Endothelial cell of umbilical vein (primary cell): ENCODE data around the gene PLXND1. TPM values are rescaled to one million over a fixed set of nuclear protein-coding genes. Genes with fewer than 3 reads are reported as not detected.
A peak's percentile ranks its signal among the peaks of the same experiment; 100 is the strongest.

Source experiments
- BruUV-seq: library from RNA; stranded (reverse); fragments of 400-500 nt; replicated peaks from 2 replicates; lab custom pipeline; 2021; lab: Mats Ljungman, UMichigan
- CTCF ChIA-PET: fragments of 300-600, 350-600 bp; sonication (Branson Sonifier 250); formaldehyde crosslinking; loops from one replicate; lab custom pipeline; 2021; ENCODE audit warnings: antibody characterized with exemption, inconsistent platforms; lab: Charles Lee
- POLR2A ChIA-PET: fragments of 300-600, 350-600 bp; sonication (Branson Sonifier 250); formaldehyde crosslinking; loops from one replicate; lab custom pipeline; 2021; ENCODE audit warnings: antibody characterized with exemption, inconsistent platforms; lab: Charles Lee
- DNase-seq: peaks from one replicate; pipeline ENCODE4 v3.0.0-alpha.2; 2011; ENCODE audit warnings: low read depth, low spot score
- FAIRE-seq: peaks from 2 replicates; lab custom pipeline; 2011; peaks lifted over from hg19 to GRCh38; lab: Jason Lieb, UNC
- H2AFZ ChIP-seq: 2 replicates; pipeline ENCODE4 v1.6.0; 2012; ENCODE audit warnings: low read depth, low read length, control low read depth, inconsistent platforms
- H3K27ac ChIP-seq: 2 replicates; pipeline ENCODE4 v1.5.1; 2011; ENCODE audit warnings: low read depth, mild to moderate bottlenecking, control low read depth, low read length, moderate library complexity; ENCODE audit not compliant: insufficient read depth
- H3K27me3 ChIP-seq, 2 experiments: 2 replicates each; pipeline versions ENCODE4 v1.6.0 to v1.6.1; 2011; ENCODE audit warnings: low read length in 2 of 2, mixed read lengths in 1 of 2; ENCODE audit not compliant: control insufficient read depth in 2 of 2, insufficient read depth in 2 of 2
- H3K36me3 ChIP-seq, 2 experiments: 2 replicates in 1 of 2; 3 replicates in 1 of 2; pipeline ENCODE4 v1.5.1; 2011; ENCODE audit warnings: low read length in 2 of 2, mild to moderate bottlenecking in 1 of 2, moderate library complexity in 1 of 2; ENCODE audit not compliant: control insufficient read depth in 2 of 2, insufficient read depth in 2 of 2; ENCODE audit errors: extremely low read depth in 1 of 2
- H3K4me1 ChIP-seq: 3 replicates; pipeline ENCODE4 v1.5.1; 2011; ENCODE audit warnings: mild to moderate bottlenecking, low read length; ENCODE audit not compliant: control insufficient read depth, insufficient read depth; ENCODE audit errors: extremely low read depth
- H3K4me2 ChIP-seq: 2 replicates; pipeline ENCODE4 v1.6.1; 2011; ENCODE audit warnings: low read length, control low read depth, mixed read lengths; ENCODE audit not compliant: insufficient read depth
- H3K4me3 ChIP-seq, 3 experiments: fragments of 200-600 bp in 1 of 3; sonication (generic), shearing (Covaris generic) in 1 of 3; replicated peaks in 1 of 3; 2 replicates each; pipeline ENCODE4 v1.5.1; 2011 to 2016; ENCODE audit warnings: control low read depth in 3 of 3, low read length in 3 of 3, mild to moderate bottlenecking in 2 of 3, inconsistent platforms in 1 of 3, low read depth in 1 of 3, moderate library complexity in 1 of 3; ENCODE audit not compliant: insufficient read depth in 1 of 3
- H3K79me2 ChIP-seq: 2 replicates; pipeline ENCODE4 v1.6.0; 2012; ENCODE audit warnings: low read length, inconsistent platforms; ENCODE audit not compliant: control insufficient read depth, insufficient read depth
- H3K9ac ChIP-seq: replicated peaks from 2 replicates; pipeline ENCODE3; 2011; ENCODE audit warnings: low read length, control low read depth; ENCODE audit not compliant: insufficient read depth; ENCODE audit errors: extremely low read depth
- H3K9me1 ChIP-seq: replicated peaks from 3 replicates; pipeline ENCODE4 v1.6.0; 2011; ENCODE audit warnings: mild to moderate bottlenecking, low read length; ENCODE audit not compliant: control insufficient read depth, insufficient read depth; ENCODE audit errors: extremely low read depth
- H3K9me3 ChIP-seq: replicated peaks from 2 replicates; pipeline ENCODE4 v1.5.1; 2012; ENCODE audit warnings: low read length, inconsistent platforms; ENCODE audit not compliant: control insufficient read depth, insufficient read depth
- H4K20me1 ChIP-seq: replicated peaks from 2 replicates; pipeline ENCODE3; 2011; ENCODE audit warnings: mild to moderate bottlenecking, low read length; ENCODE audit not compliant: control insufficient read depth, insufficient read depth; ENCODE audit errors: extremely low read depth
- EZH2 ChIP-seq: IDR thresholded peaks from 2 replicates; pipeline ENCODE4 v1.6.1; 2012; ENCODE audit warnings: borderline replicate concordance, low read depth, mild to moderate bottlenecking, moderate library complexity, low read length, inconsistent platforms; ENCODE audit not compliant: severe bottlenecking
- FOS ChIP-seq: IDR thresholded peaks from 2 replicates; pipeline ENCODE4 v1.6.1; 2011; ENCODE audit warnings: mild to moderate bottlenecking, low read length, moderate library complexity, borderline replicate concordance; ENCODE audit not compliant: insufficient read depth
- GATA2 ChIP-seq: IDR thresholded peaks from 2 replicates; pipeline ENCODE4 v1.7.0; 2011; ENCODE audit warnings: low read depth, mild to moderate bottlenecking, moderate library complexity, mixed read lengths, low read length; ENCODE audit not compliant: insufficient read length, insufficient read depth
- JUN ChIP-seq: IDR thresholded peaks from 2 replicates; pipeline ENCODE4 v1.6.1; 2011; ENCODE audit warnings: borderline replicate concordance, low read depth; ENCODE audit not compliant: insufficient read length, insufficient read depth
- MAX ChIP-seq: IDR thresholded peaks from 2 replicates; pipeline ENCODE4 v1.6.1; 2011; ENCODE audit not compliant: insufficient read depth, insufficient read length
- MYC ChIP-seq: IDR thresholded peaks from one replicate; pipeline ENCODE4 v1.6.1; 2011; ENCODE audit warnings: mild to moderate bottlenecking, low read depth, low read length
- POLR2A ChIP-seq: IDR thresholded peaks from 2 replicates; pipeline ENCODE4 v1.6.1; 2012; ENCODE audit warnings: low read depth, mild to moderate bottlenecking, control low read depth, low read length
- POLR2AphosphoS5 ChIP-seq: IDR thresholded peaks from 2 replicates; pipeline ENCODE4 v1.6.1; 2012; ENCODE audit warnings: low read depth, mild to moderate bottlenecking, control low read depth, low read length, moderate library complexity; ENCODE audit not compliant: insufficient read depth
- dilution Hi-C: fragments of 300-500 bp; cut with MboI; formaldehyde crosslinking; loops from one replicate; pipeline ENCODE4 v1.15.0; 2019; ENCODE audit warnings: low sequenced_read_pairs; ENCODE audit not compliant: extremely low pct_ligation_motif_present
- intact Hi-C: fragments of 100-400 bp; cut with micrococcal nuclease; formaldehyde crosslinking; loops from one replicate; pipeline ENCODE4 v1.10.0; 2022
- polyA plus RNA-seq, 4 experiments: library from polyadenylated mRNA; depleted of rRNA in 3 of 4; stranded (reverse) in 3 of 4; unstranded in 1 of 4; fragments of >200 nt; gene quantifications; 2 replicates each; pipeline versions ENCODE4 v1.2.1 to v1.2.3, GENCODE V29; 2011 to 2012; ENCODE audit warnings: missing spikeins in 1 of 4
- total RNA-seq: library from RNA; stranded (reverse); gene quantifications from 2 replicates; pipeline ENCODE4 v1.2.3, GENCODE V29; 2021
- TF ChIP-seq, protein P1 (sequence below), 2 donors: IDR thresholded peaks; 1 replicate in 1 of 2; 2 replicates in 1 of 2; pipeline ENCODE4 v1.5.1; 2011; ENCODE audit warnings: low read length in 2 of 2, mild to moderate bottlenecking in 2 of 2, moderate library complexity in 2 of 2, control low read depth in 1 of 2, inconsistent platforms in 1 of 2, low read depth in 1 of 2; ENCODE audit not compliant: insufficient read depth in 1 of 2; ENCODE audit errors: extremely low read depth in 1 of 2

The PLXND1 gene
- total and polyA plus RNA-seq, 2 donors (not counting 3 experiments of a cell fraction or from before 2014, with no cell fraction given), result 300 to 834 TPM

- Histone ChIP-seq H2AFZ (no peak overlapping the region), H3K36me3 (no peaks in the 10 kb centered on the region), H3K79me2 (peaks cover 97% of the 10 kb centered on the region), H3K4me3 (no peak overlapping the region), H3K9me1 (no peaks in the 10 kb centered on the region), H3K4me1 (peaks cover 96% of the 10 kb centered on the region), H4K20me1 (no peaks in the 10 kb centered on the region), H3K9ac (peak overlapping the region; percentile 11), H3K27ac (peak overlapping the region; percentile 91), H3K4me2 (no peak overlapping the region), H3K9me3 (no peaks in the 10 kb centered on the region), H3K27me3 (no peaks in the 10 kb centered on the region)
- TF ChIP-seq GATA2 (no peak), MYC (no peak), MAX (no peak), JUN (no peak), POLR2A (no peak), POLR2AphosphoS5 (no peak), FOS (no peak), EZH2 (no peak)
- TF ChIP-seq, protein P1, sequence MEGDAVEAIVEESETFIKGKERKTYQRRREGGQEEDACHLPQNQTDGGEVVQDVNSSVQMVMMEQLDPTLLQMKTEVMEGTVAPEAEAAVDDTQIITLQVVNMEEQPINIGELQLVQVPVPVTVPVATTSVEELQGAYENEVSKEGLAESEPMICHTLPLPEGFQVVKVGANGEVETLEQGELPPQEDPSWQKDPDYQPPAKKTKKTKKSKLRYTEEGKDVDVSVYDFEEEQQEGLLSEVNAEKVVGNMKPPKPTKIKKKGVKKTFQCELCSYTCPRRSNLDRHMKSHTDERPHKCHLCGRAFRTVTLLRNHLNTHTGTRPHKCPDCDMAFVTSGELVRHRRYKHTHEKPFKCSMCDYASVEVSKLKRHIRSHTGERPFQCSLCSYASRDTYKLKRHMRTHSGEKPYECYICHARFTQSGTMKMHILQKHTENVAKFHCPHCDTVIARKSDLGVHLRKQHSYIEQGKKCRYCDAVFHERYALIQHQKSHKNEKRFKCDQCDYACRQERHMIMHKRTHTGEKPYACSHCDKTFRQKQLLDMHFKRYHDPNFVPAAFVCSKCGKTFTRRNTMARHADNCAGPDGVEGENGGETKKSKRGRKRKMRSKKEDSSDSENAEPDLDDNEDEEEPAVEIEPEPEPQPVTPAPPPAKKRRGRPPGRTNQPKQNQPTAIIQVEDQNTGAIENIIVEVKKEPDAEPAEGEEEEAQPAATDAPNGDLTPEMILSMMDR (IDR thresholded peaks at IDR 0.05; ENCODE audit: extremely low read depth in 1 of 2, insufficient read depth in 1 of 2, low read depth in 1 of 2, low read length in 2 of 2), result no peak
- no peak for DNase-seq
- intact Hi-C loops (loop anchor here (5.0 kb wide), 1 partner anchor 213 kb away; no protein-coding TSS in a partner anchor), dilution Hi-C loops (no loop called here)
- no peak for FAIRE-seq
- CTCF ChIA-PET, result interaction anchor here (1.3 to 4.0 kb wide), 4 partner anchors 10 to 211 kb away, joined by 3 to 44 read pairs (median 28); partner anchors contain the start of gene PLXND1
- POLR2A ChIA-PET, result interaction anchor here (1.1 to 2.0 kb wide), 2 partner anchors 8 to 16 kb away, joined by 3 to 5 read pairs; no protein-coding TSS in a partner anchor
- BruUV-seq, result no TSS peak
Measured at GRCh38 chr3:129594907-129595390, 11.5 kb downstream of the PLXND1 start.
